Heart right ventricle (tissue), 16 donors: Measurements from ENCODE around the gene ATRNL1. TPM values are rescaled to one million over a fixed set of nuclear protein-coding genes. Genes with fewer than 3 reads are reported as not detected.

Source experiments
- ATAC-seq, 8 donors: fragments of 200-7000 bp; cut with Tn5 transposase; one replicate each; pipeline ENCODE4 v1.9.1; 2020; ENCODE audit warnings: mild to moderate bottlenecking in 8 of 8, moderate library complexity in 8 of 8, moderate number of reproducible peaks in 1 of 8
- DNase-seq, 2 donors: peaks; one replicate each; pipeline ENCODE4 v3.0.0-alpha.2; 2020
- H3K27ac ChIP-seq, 10 donors: fragments of 200-600 bp; sonication (generic) in 2 of 10; one replicate each; pipeline versions ENCODE4 v1.5.0 to v1.8.0; 2020 to 2022; ENCODE audit warnings: mild to moderate bottlenecking in 3 of 10
- H3K27me3 ChIP-seq, 7 donors: fragments of 200-600 bp; one replicate each; pipeline ENCODE4 v1.8.0; 2021 to 2022; ENCODE audit warnings: mild to moderate bottlenecking in 2 of 7
- H3K36me3 ChIP-seq, 9 donors: fragments of 200-600 bp; sonication (generic) in 1 of 9; one replicate each; pipeline versions ENCODE4 v1.5.0 to v1.8.0; 2020 to 2022; ENCODE audit warnings: mild to moderate bottlenecking in 2 of 9
- H3K4me1 ChIP-seq, 9 donors: fragments of 200-600 bp; sonication (generic) in 1 of 9; one replicate each; pipeline versions ENCODE4 v1.5.0 to v1.8.0; 2020 to 2022; ENCODE audit warnings: mild to moderate bottlenecking in 4 of 9
- H3K4me3 ChIP-seq, 10 donors: fragments of 200-600 bp; sonication (generic) in 2 of 10; one replicate each; pipeline versions ENCODE4 v1.5.0 to v1.8.0; 2020 to 2022; ENCODE audit warnings: mild to moderate bottlenecking in 7 of 10, moderate library complexity in 2 of 10
- H3K9me3 ChIP-seq, 11 donors: fragments of 200-600 bp in 10 of 11; sonication (generic) in 2 of 11; one replicate each; pipeline versions ENCODE4 v1.5.0 to v1.8.0; 2013 to 2022; ENCODE audit warnings: mild to moderate bottlenecking in 2 of 11, control low read depth in 1 of 11, moderate library complexity in 1 of 11
- CTCF ChIP-seq, 9 donors: fragments of 200-600 bp; sonication (generic) in 2 of 9; IDR thresholded peaks; one replicate each; pipeline versions ENCODE4 v1.5.0 to v1.8.0; 2021 to 2022; ENCODE audit warnings: antibody characterized with exemption in 9 of 9, mild to moderate bottlenecking in 5 of 9, moderate library complexity in 1 of 9
- WGBS, 2 donors: extraction: QIAGEN DNeasy Blood & Tissue Kit; methylation state at CpG; one replicate each; pipeline ENCODE4 v1.1.7; 2013; ENCODE audit warnings: inconsistent platforms in 1 of 2; 5-methylcytosine and 5-hydroxymethylcytosine counted together
- intact Hi-C, 10 donors: fragments of 100-400 bp; cut with DNase I; formaldehyde crosslinking; loops; one replicate each; pipeline versions ENCODE4 v1.11.1 to v1.14.2; 2022
- polyA plus RNA-seq, 2 donors: library from polyadenylated mRNA; stranded (reverse); fragments of 200-250 nt; gene quantifications; one replicate each; pipeline ENCODE4 v1.2.3, GENCODE V29; 2013
- total RNA-seq, 10 donors: library from RNA; stranded (reverse); fragmentation: NEBNext Ultra II Directional in 3 of 10; extraction: Animal tissue kit (Norgen Biotek cat#: 25700) in 3 of 10; gene quantifications; one replicate each; pipeline versions ENCODE4 v1.2.1 to v1.2.4, GENCODE V29; 2021 to 2023
- donor health status: Arrhythmogenic right ventricular cardiomyopathy.
- donor health status: ischemic (EF 13 %, LVEDD 7.1; RV severe dilation, severe dysfunction).
- donor health status: healthy with polysubstance abuse.
- donor health status: DM: no; HTN: yes; CAD: no.
- donor health status: DM: no; HTN: no; CAD: no.
- donor health status: ischemic (EF 25% LVEDD 6.9; RV normal size, moderate dysfunction).
- donor health status: ischemic (EF 25% LVEDD 5.7; RV mildly dilated, moderate dysfunction).
- donor health status: healthy.
- donor health status: DM: yes; HTN: yes; CAD: no.
- donor health status: Ischemic cardiomyopathy.
- donor health status: ischemic (EF 35%, LVEDD 5.7; RV mildly dilated, moderate dysfunction).
- donor health status: nonischemic (EF 11% LVEDD 7.7; RV severe dilation, severe dysfunction).
- donor health status: DM: yes; HTN: yes; CAD: no.
- donor health status: PGD.
- donor health status: ischemic (EF 29% LVEDD 5.4; RV normal size, mild dysfunction).
- donor health status: nonischemic (EF 23%, LVEDD 6.1; RV moderate dilation, normal function).

Gene ATRNL1
- total and polyA plus RNA-seq, 12 donors, result 0.06 to 22.4 (median 8.1) TPM; not detected in 1

GRCh38 chr10:115628616-115629015 lies 535.5 kb downstream of the ATRNL1 start:
- Histone ChIP-seq H3K4me1 (no peaks in the 10 kb centered on the region), H3K36me3 (no peaks in the 10 kb centered on the region), H3K9me3 (peaks cover 0 to 5% (median 0%) of the 10 kb centered on the region in 11 donors), H3K27ac (no peak overlapping the region), H3K27me3 (no peaks in the 10 kb centered on the region), H3K4me3 (no peak overlapping the region)
- ATAC-seq, result no peak
- WGBS, 2 donors, result 66 to 69% methylated on average over 2 of the region's 2 CpGs
- DNase-seq, result no peak
- intact Hi-C loops, result no loop called here
- no peak for TF ChIP-seq CTCF (IDR thresholded peaks at IDR 0.05)

- intact Hi-C loops, result no loop called here
- Histone ChIP-seq H3K9me3 (no peaks in the 10 kb centered on the region), H3K27ac (no peak overlapping the region), H3K27me3 (no peaks in the 10 kb centered on the region), H3K4me1 (no peaks in the 10 kb centered on the region), H3K36me3 (no peaks in the 10 kb centered on the region), H3K4me3 (no peak overlapping the region)
- no peak for TF ChIP-seq CTCF (IDR thresholded peaks at IDR 0.05)
- DNase-seq (no peak), ATAC-seq (no peak)
- WGBS, 2 donors, result 75 to 77% methylated on average over 1 of the region's 1 CpG
Measured at GRCh38 chr10:115638246-115638645, 545.1 kb downstream of the ATRNL1 start.

- TF ChIP-seq CTCF (IDR thresholded peaks at IDR 0.05), result no peak
- no peak overlapping the region for H3K4me3 ChIP-seq
- H3K9me3 ChIP-seq, result no peaks in the 10 kb centered on the region
- ATAC-seq (no peak), DNase-seq (no peak)
- no peaks in the 10 kb centered on the region for H3K36me3 ChIP-seq
- H3K4me1 ChIP-seq, result no peaks in the 10 kb centered on the region
- no peak overlapping the region for H3K27ac ChIP-seq
- 67 to 76% methylated on average over 3 of the region's 3 CpGs for WGBS, 2 donors
- intact Hi-C loops, result no loop called here
- no peaks in the 10 kb centered on the region for H3K27me3 ChIP-seq
Measured at GRCh38 chr10:115649217-115649616, 556.1 kb downstream of the ATRNL1 start.

GRCh38 chr10:115653473-115653872 lies 560.3 kb downstream of the ATRNL1 start:
- no peak overlapping the region for H3K4me3 ChIP-seq
- DNase-seq, result no peak
- intact Hi-C loops, result no loop called here
- ATAC-seq, result no peak
- no peaks in the 10 kb centered on the region for H3K27me3 ChIP-seq
- no peaks in the 10 kb centered on the region for H3K4me1 ChIP-seq
- no peaks in the 10 kb centered on the region for H3K9me3 ChIP-seq
- WGBS, 2 donors, result 34 to 38% methylated on average over 1 of the region's 1 CpG
- TF ChIP-seq CTCF (IDR thresholded peaks at IDR 0.05), result no peak
- no peak overlapping the region for H3K27ac ChIP-seq
- H3K36me3 ChIP-seq, result no peaks in the 10 kb centered on the region

GRCh38 chr10:115654961-115655360 lies 561.8 kb downstream of the ATRNL1 start:
- no peaks in the 10 kb centered on the region for H3K4me1 ChIP-seq
- no peak for TF ChIP-seq CTCF (IDR thresholded peaks at IDR 0.05)
- ATAC-seq, result no peak
- H3K27ac ChIP-seq, result no peak overlapping the region
- no peaks in the 10 kb centered on the region for H3K27me3 ChIP-seq
- 77 to 88% methylated on average over 5 of the region's 5 CpGs for WGBS, 2 donors
- no peaks in the 10 kb centered on the region for H3K36me3 ChIP-seq
- H3K4me3 ChIP-seq, result no peak overlapping the region
- H3K9me3 ChIP-seq, result no peaks in the 10 kb centered on the region
- DNase-seq, result no peak
- intact Hi-C loops, result no loop called here
